VCaP (cell line): Measurements from ENCODE around the gene HCRT.
"Not testable (repeated sequence)": the region's sequence is repeated elsewhere in the genome, so short reads cannot be mapped to it uniquely, and the experiment has no call there.

Source experiments
- H3K27ac ChIP-seq: fragments of 450-650 bp; 2 replicates; pipeline ENCODE4 v1.5.1; 2017
- CTCF ChIP-seq: fragments of 450-650 bp; conservative IDR thresholded peaks from 2 replicates; pipeline ENCODE4 v1.5.1; 2017; ENCODE audit warnings: mild to moderate bottlenecking, moderate library complexity

HCRT gene

GRCh38 chr17:42221886-42222745 is 36.9 kb upstream of the HCRT start:
- no peak overlapping the region for H3K27ac ChIP-seq
- peak; percentile 49; the same call in 1 of the 2 replicates for TF ChIP-seq CTCF

- H3K27ac ChIP-seq: not testable (repeated sequence)
Measured at GRCh38 chr17:42219280-42219679, 34.0 kb upstream of the HCRT start.

GRCh38 chr17:42214156-42214555 is 28.9 kb upstream of the HCRT start:
- TF ChIP-seq CTCF: no peak
- no peak overlapping the region for H3K27ac ChIP-seq

- H3K27ac ChIP-seq: no peak overlapping the region
- TF ChIP-seq CTCF: no peak
Measured at GRCh38 chr17:42212382-42212781, 27.1 kb upstream of the HCRT start.

GRCh38 chr17:42211921-42212341 is 26.7 kb upstream of the HCRT start:
- H3K27ac ChIP-seq: not testable (repeated sequence)

- no peak overlapping the region for H3K27ac ChIP-seq
- TF ChIP-seq CTCF: no peak
Measured at GRCh38 chr17:42210046-42210445, 24.8 kb upstream of the HCRT start.

GRCh38 chr17:42206153-42206612 is 20.9 kb upstream of the HCRT start:
- H3K27ac ChIP-seq: not testable (repeated sequence)

GRCh38 chr17:42203354-42203753 is 18.1 kb upstream of the HCRT start:
- TF ChIP-seq CTCF: no peak

GRCh38 chr17:42202696-42203095 is 17.4 kb upstream of the HCRT start:
- TF ChIP-seq CTCF: no peak
- H3K27ac ChIP-seq: no peak overlapping the region

More at GRCh38 chr17:42203354-42203753, 18.1 kb upstream of the HCRT start:
- H3K27ac ChIP-seq: no peak overlapping the region
